Naive thymus-derived CD4-positive, alpha-beta T cell (primary cell): ENCODE data around the gene RGS6. TPM values are rescaled to one million over a fixed set of nuclear protein-coding genes. Genes with fewer than 3 reads are reported as not detected.

Source experiments
- ATAC-seq: fragments of 150-1000 bp; cut with Tn5 transposase; 2 replicates; pipeline ENCODE4 v1.10.0; 2021; ENCODE audit warnings: mild to moderate bottlenecking, moderate library complexity
- CTCF ChIA-PET: fragments of 350-600 bp; sonication (Branson Sonifier 250); formaldehyde crosslinking; loops from one replicate; lab custom pipeline; 2021; ENCODE audit warnings: antibody characterized with exemption; lab: Charles Lee
- POLR2A ChIA-PET: fragments of 350-600 bp; sonication (Branson Sonifier 250); formaldehyde crosslinking; loops from one replicate; lab custom pipeline; 2021; ENCODE audit warnings: antibody characterized with exemption, inconsistent platforms; lab: Charles Lee
- DNase-seq, 9 donors: peaks; one replicate each; pipeline versions ENCODE4 v3.0.0 to v3.0.0-alpha.2; 2020 to 2022; ENCODE audit warnings: mixed read lengths in 1 of 9
- H3K27ac ChIP-seq: one replicate; pipeline ENCODE4 v1.7.0; 2013; ENCODE audit warnings: mild to moderate bottlenecking, low read depth, low read length, moderate library complexity
- H3K27me3 ChIP-seq, 2 donors: one replicate each; pipeline ENCODE4 v1.7.0; 2013; ENCODE audit warnings: low read length in 2 of 2, mild to moderate bottlenecking in 2 of 2, moderate library complexity in 2 of 2; ENCODE audit not compliant: control insufficient read depth in 2 of 2, insufficient read depth in 2 of 2
- H3K36me3 ChIP-seq, 3 experiments: 1 replicate in 2 of 3; 2 replicates in 1 of 3; pipeline ENCODE4 v1.7.0; 2013; ENCODE audit warnings: low read length in 3 of 3, mild to moderate bottlenecking in 3 of 3, moderate library complexity in 1 of 3; ENCODE audit not compliant: insufficient read depth in 3 of 3, control insufficient read depth in 2 of 3
- H3K4me1 ChIP-seq, 2 donors: one replicate each; pipeline ENCODE4 v1.7.0; 2013; ENCODE audit warnings: low read length in 2 of 2, mild to moderate bottlenecking in 2 of 2, moderate library complexity in 1 of 2; ENCODE audit not compliant: control insufficient read depth in 2 of 2, insufficient read depth in 2 of 2
- H3K4me3 ChIP-seq: 2 replicates; pipeline ENCODE4 v1.7.0; 2013; ENCODE audit warnings: mild to moderate bottlenecking, low read length
- H3K9me3 ChIP-seq, 3 experiments: 1 replicate in 2 of 3; 2 replicates in 1 of 3; pipeline ENCODE4 v1.7.0; 2013; ENCODE audit warnings: low read length in 3 of 3; ENCODE audit not compliant: control insufficient read depth in 2 of 3
- H3K27ac Mint-ChIP-seq, 9 donors: one replicate each; pipeline ENCODE4 v1.8.0; 2020 to 2022; ENCODE audit warnings: mixed read lengths in 9 of 9, mild to moderate bottlenecking in 8 of 9, moderate library complexity in 5 of 9, inconsistent platforms in 2 of 9
- H3K27me3 Mint-ChIP-seq, 5 donors: one replicate each; pipeline ENCODE4 v1.8.0; 2021 to 2022; ENCODE audit warnings: mixed read lengths in 5 of 5, mild to moderate bottlenecking in 1 of 5
- H3K36me3 Mint-ChIP-seq, 5 donors: one replicate each; pipeline ENCODE4 v1.8.0; 2020 to 2022; ENCODE audit warnings: mixed read lengths in 5 of 5, mild to moderate bottlenecking in 3 of 5, inconsistent platforms in 1 of 5
- H3K4me1 Mint-ChIP-seq, 7 donors: one replicate each; pipeline ENCODE4 v1.8.0; 2020 to 2022; ENCODE audit warnings: mixed read lengths in 7 of 7, mild to moderate bottlenecking in 3 of 7, inconsistent platforms in 1 of 7
- H3K4me3 Mint-ChIP-seq, 10 donors: one replicate each; pipeline ENCODE4 v1.8.0; 2020 to 2022; ENCODE audit warnings: mild to moderate bottlenecking in 10 of 10, mixed read lengths in 10 of 10, moderate library complexity in 6 of 10, inconsistent platforms in 2 of 10
- H3K9me3 Mint-ChIP-seq, 11 donors: one replicate each; pipeline ENCODE4 v1.8.0; 2020 to 2022; ENCODE audit warnings: mixed read lengths in 11 of 11, mild to moderate bottlenecking in 4 of 11, inconsistent platforms in 1 of 11, moderate library complexity in 1 of 11
- intact Hi-C, 2 donors: fragments of 100-400 bp; cut with micrococcal nuclease; formaldehyde crosslinking; loops; one replicate each; pipeline ENCODE4 v1.15.1; 2023
- polyA plus RNA-seq, 2 donors: library from polyadenylated mRNA; unstranded; fragments of 300-500 nt; fragmentation: Illumina TruSeq; gene quantifications; one replicate each; pipeline ENCODE4 v1.2.3, GENCODE V29; 2021
- total RNA-seq, 6 experiments: library from RNA in 5 of 6; stranded (reverse) in 5 of 6; gene quantifications; 1 replicate in 5 of 6; 2 replicates in 1 of 6; pipeline ENCODE4 v1.2.3 and lab custom pipeline; 2021 to 2026

Gene RGS6
- total and polyA plus RNA-seq, 7 experiments from 2014 or later = 0.29 to 0.97 TPM; not detected in 5

- no peak for ATAC-seq
- Histone ChIP-seq H3K4me1 (no peaks in the 10 kb centered on the region), H3K36me3 (no peaks in the 10 kb centered on the region), H3K27me3 (no peaks in the 10 kb centered on the region), H3K4me3 (no peak overlapping the region), H3K27ac (no peak overlapping the region), H3K9me3 (no peaks in the 10 kb centered on the region)
- ChIA-PET POLR2A (no interaction called here), CTCF (interaction anchor here (1.2 kb wide), 1 partner anchor 19 kb away, joined by 3 read pairs; no protein-coding TSS in a partner anchor)
- H3K36me3 Mint-ChIP-seq = no peaks in the 10 kb centered on the region
- no peak overlapping the region for H3K4me3 Mint-ChIP-seq
- H3K4me1 Mint-ChIP-seq = peaks cover 0 to 12% (median 6%) of the 10 kb centered on the region in 7 donors
- intact Hi-C loops = no loop called here
- DNase-seq = no peak
- no peak overlapping the region for H3K27ac Mint-ChIP-seq
- peaks cover 0 to 34% (median 6%) of the 10 kb centered on the region in 5 donors for H3K27me3 Mint-ChIP-seq
- H3K9me3 Mint-ChIP-seq = peaks cover 0 to 1% (median 0%) of the 10 kb centered on the region in 11 donors
These were observed 627.5 kb downstream of the RGS6 start for GRCh38 chr14:72559669-72560255.

GRCh38 chr14:72560331-72560730 is 628.1 kb downstream of the RGS6 start:
- Mint-ChIP-seq H3K27ac (no peak overlapping the region), H3K36me3 (no peaks in the 10 kb centered on the region)
- CTCF ChIA-PET = no interaction called here

GRCh38 chr14:72560889-72561493 is 628.8 kb downstream of the RGS6 start:
- H3K9me3 Mint-ChIP-seq = peaks cover 0 to 1% (median 0%) of the 10 kb centered on the region in 11 donors
- intact Hi-C loops = no loop called here
- peak overlapping the region in 1 of 9 donors; percentile 55 for H3K27ac Mint-ChIP-seq
- H3K4me1 ChIP-seq = no peaks in the 10 kb centered on the region
- H3K4me1 Mint-ChIP-seq = peaks cover 0 to 12% (median 6%) of the 10 kb centered on the region in 7 donors
- H3K36me3 Mint-ChIP-seq = no peaks in the 10 kb centered on the region
- H3K27ac ChIP-seq = no peak overlapping the region
- H3K36me3 ChIP-seq = no peaks in the 10 kb centered on the region
- no peaks in the 10 kb centered on the region for H3K9me3 ChIP-seq
- ATAC-seq (no peak), DNase-seq (no peak)
- H3K27me3 Mint-ChIP-seq = peaks cover 0 to 30% (median 6%) of the 10 kb centered on the region in 5 donors
- CTCF ChIA-PET = no interaction called here
- no peaks in the 10 kb centered on the region for H3K27me3 ChIP-seq
- POLR2A ChIA-PET = no interaction called here
- H3K4me3 ChIP-seq = no peak overlapping the region
- no peak overlapping the region for H3K4me3 Mint-ChIP-seq

More at GRCh38 chr14:72560331-72560730, 628.1 kb downstream of the RGS6 start:
- Histone ChIP-seq H3K27ac (no peak overlapping the region), H3K4me3 (no peak overlapping the region), H3K36me3 (no peaks in the 10 kb centered on the region), H3K9me3 (no peaks in the 10 kb centered on the region), H3K4me1 (no peaks in the 10 kb centered on the region), H3K27me3 (no peaks in the 10 kb centered on the region)
- intact Hi-C loops = no loop called here
- ATAC-seq (no peak), DNase-seq (no peak)
- Mint-ChIP-seq H3K4me1 (peaks cover 0 to 12% (median 6%) of the 10 kb centered on the region in 7 donors), H3K4me3 (no peak overlapping the region), H3K27me3 (peaks cover 0 to 34% (median 6%) of the 10 kb centered on the region in 5 donors), H3K9me3 (peaks cover 0 to 1% (median 0%) of the 10 kb centered on the region in 11 donors)
- POLR2A ChIA-PET = no interaction called here

- Histone ChIP-seq H3K4me3 (no peak overlapping the region), H3K36me3 (no peaks in the 10 kb centered on the region), H3K9me3 (no peaks in the 10 kb centered on the region), H3K27me3 (no peaks in the 10 kb centered on the region), H3K27ac (no peak overlapping the region), H3K4me1 (no peaks in the 10 kb centered on the region)
- H3K27ac Mint-ChIP-seq = no peak overlapping the region
- intact Hi-C loops = no loop called here
- H3K9me3 Mint-ChIP-seq = peaks cover 0 to 1% (median 0%) of the 10 kb centered on the region in 11 donors
- CTCF ChIA-PET = no interaction called here
- H3K36me3 Mint-ChIP-seq = no peaks in the 10 kb centered on the region
- no peak overlapping the region for H3K4me3 Mint-ChIP-seq
- peaks cover 0 to 25% (median 6%) of the 10 kb centered on the region in 5 donors for H3K27me3 Mint-ChIP-seq
- DNase-seq (no peak), ATAC-seq (no peak)
- POLR2A ChIA-PET = no interaction called here
- peaks cover 0 to 12% (median 6%) of the 10 kb centered on the region in 7 donors for H3K4me1 Mint-ChIP-seq
These were observed 630.1 kb downstream of the RGS6 start for GRCh38 chr14:72562300-72562699.

- Mint-ChIP-seq H3K27ac (no peak overlapping the region), H3K4me1 (peaks cover 0 to 12% (median 6%) of the 10 kb centered on the region in 7 donors), H3K27me3 (peaks cover 0 to 14% (median 0%) of the 10 kb centered on the region in 5 donors), H3K4me3 (no peak overlapping the region), H3K9me3 (peaks cover 0 to 1% (median 0%) of the 10 kb centered on the region in 11 donors), H3K36me3 (no peaks in the 10 kb centered on the region)
- Histone ChIP-seq H3K4me3 (no peak overlapping the region), H3K27me3 (no peaks in the 10 kb centered on the region), H3K4me1 (no peaks in the 10 kb centered on the region), H3K36me3 (no peaks in the 10 kb centered on the region), H3K27ac (no peak overlapping the region), H3K9me3 (no peaks in the 10 kb centered on the region)
- DNase-seq (no peak), ATAC-seq (no peak)
- ChIA-PET POLR2A (interaction anchor here (0.6 to 0.7 kb wide), 2 partner anchors 71 to 153 kb away, joined by 3 to 4 read pairs; no protein-coding TSS in a partner anchor), CTCF (no interaction called here)
- intact Hi-C loops = no loop called here
These were observed 631.4 kb downstream of the RGS6 start for GRCh38 chr14:72563676-72564075.

GRCh38 chr14:72565149-72565559 is 632.9 kb downstream of the RGS6 start:
- no peak overlapping the region for H3K4me3 Mint-ChIP-seq
- no peaks in the 10 kb centered on the region for H3K36me3 Mint-ChIP-seq
- no peak overlapping the region for H3K27ac Mint-ChIP-seq
- ATAC-seq (no peak), DNase-seq (no peak)
- H3K4me1 ChIP-seq = no peaks in the 10 kb centered on the region
- peaks cover 0 to 1% (median 0%) of the 10 kb centered on the region in 11 donors for H3K9me3 Mint-ChIP-seq
- H3K9me3 ChIP-seq = no peaks in the 10 kb centered on the region
- intact Hi-C loops = no loop called here
- H3K4me1 Mint-ChIP-seq = peaks cover 0 to 12% (median 6%) of the 10 kb centered on the region in 7 donors
- POLR2A ChIA-PET = no interaction called here
- H3K4me3 ChIP-seq = no peak overlapping the region
- no peaks in the 10 kb centered on the region for H3K36me3 ChIP-seq
- CTCF ChIA-PET = no interaction called here
- no peaks in the 10 kb centered on the region for H3K27me3 ChIP-seq
- H3K27me3 Mint-ChIP-seq = peaks cover 0 to 9% (median 0%) of the 10 kb centered on the region in 5 donors
- H3K27ac ChIP-seq = no peak overlapping the region
